ENCODE data around the gene ABHD11.

The ABHD11 gene

GRCh38 chr7:73749931-73750776, 11.6 kb upstream of the ABHD11 start:
- no peaks in the 10 kb centered on the region for H3K79me2 ChIP-seq (ENCODE audit: low read length)
- H2AFZ ChIP-seq (ENCODE audit: low read depth, low read length): no peak overlapping the region
- H4K20me1 ChIP-seq (ENCODE audit: insufficient read depth, low read length): no peaks in the 10 kb centered on the region
- H3K9ac ChIP-seq (ENCODE audit: low read length): no peak overlapping the region
- TF ChIP-seq, protein P1, sequence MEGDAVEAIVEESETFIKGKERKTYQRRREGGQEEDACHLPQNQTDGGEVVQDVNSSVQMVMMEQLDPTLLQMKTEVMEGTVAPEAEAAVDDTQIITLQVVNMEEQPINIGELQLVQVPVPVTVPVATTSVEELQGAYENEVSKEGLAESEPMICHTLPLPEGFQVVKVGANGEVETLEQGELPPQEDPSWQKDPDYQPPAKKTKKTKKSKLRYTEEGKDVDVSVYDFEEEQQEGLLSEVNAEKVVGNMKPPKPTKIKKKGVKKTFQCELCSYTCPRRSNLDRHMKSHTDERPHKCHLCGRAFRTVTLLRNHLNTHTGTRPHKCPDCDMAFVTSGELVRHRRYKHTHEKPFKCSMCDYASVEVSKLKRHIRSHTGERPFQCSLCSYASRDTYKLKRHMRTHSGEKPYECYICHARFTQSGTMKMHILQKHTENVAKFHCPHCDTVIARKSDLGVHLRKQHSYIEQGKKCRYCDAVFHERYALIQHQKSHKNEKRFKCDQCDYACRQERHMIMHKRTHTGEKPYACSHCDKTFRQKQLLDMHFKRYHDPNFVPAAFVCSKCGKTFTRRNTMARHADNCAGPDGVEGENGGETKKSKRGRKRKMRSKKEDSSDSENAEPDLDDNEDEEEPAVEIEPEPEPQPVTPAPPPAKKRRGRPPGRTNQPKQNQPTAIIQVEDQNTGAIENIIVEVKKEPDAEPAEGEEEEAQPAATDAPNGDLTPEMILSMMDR (IDR thresholded peaks at IDR 0.05; ENCODE audit: low read depth, low read length): no peak
- TF ChIP-seq EZH2phosphoT487 (IDR thresholded peaks at IDR 0.05; ENCODE audit: low read depth): no peak
- H3K4me1 ChIP-seq (ENCODE audit: low read length): no peaks in the 10 kb centered on the region
- H3K27ac ChIP-seq (ENCODE audit: low read length): no peak overlapping the region
- no peaks in the 10 kb centered on the region for H3K36me3 ChIP-seq (replicated peaks; ENCODE audit: low read depth, low read length)
- H3K4me3 ChIP-seq (ENCODE audit: low read length): no peak overlapping the region
- H3K9me3 ChIP-seq (ENCODE audit: insufficient read depth, low read length): no peaks in the 10 kb centered on the region
- H3K4me2 ChIP-seq (ENCODE audit: low read length): no peak overlapping the region
- H3K27me3 ChIP-seq (ENCODE audit: low read depth, low read length): no peaks in the 10 kb centered on the region

DNA sequence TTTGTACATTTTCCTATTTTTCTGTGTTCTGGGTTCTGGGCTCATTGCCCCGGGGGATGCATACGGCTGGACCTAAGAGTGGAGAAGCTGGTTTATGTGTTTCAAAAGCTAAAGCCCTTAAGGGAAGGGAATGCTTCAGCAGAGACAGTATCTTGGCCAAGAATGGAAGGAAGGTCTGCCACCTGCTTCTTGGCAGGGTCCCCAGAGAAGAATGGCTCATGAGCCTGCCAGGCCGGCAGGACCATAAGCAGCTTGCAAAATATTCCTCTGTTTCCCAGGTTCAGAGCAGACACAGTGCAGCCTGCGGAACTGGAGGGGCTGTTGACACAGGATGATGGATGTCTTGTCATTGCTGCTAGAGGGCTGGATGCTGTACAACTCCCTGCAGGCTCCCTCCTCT, 7.8 kb upstream of the ABHD11 start:
- Histone ChIP-seq H3K4me3 (ENCODE audit: low read length) (no peak overlapping the region), H3K9me3 (ENCODE audit: insufficient read depth, low read length) (no peaks in the 10 kb centered on the region), H4K20me1 (ENCODE audit: insufficient read depth, low read length) (no peaks in the 10 kb centered on the region), H3K4me1 (ENCODE audit: low read length) (peaks cover 25% of the 10 kb centered on the region), H3K27ac (ENCODE audit: low read length) (no peak overlapping the region), H3K9ac (ENCODE audit: low read length) (no peak overlapping the region), H2AFZ (ENCODE audit: low read depth, low read length) (no peak overlapping the region), H3K36me3 (replicated peaks; ENCODE audit: low read depth, low read length) (no peaks in the 10 kb centered on the region), H3K79me2 (ENCODE audit: low read length) (no peaks in the 10 kb centered on the region), H3K4me2 (ENCODE audit: low read length) (no peak overlapping the region), H3K27me3 (ENCODE audit: low read depth, low read length) (no peaks in the 10 kb centered on the region)
- no peak for TF ChIP-seq EZH2phosphoT487 (IDR thresholded peaks at IDR 0.05; ENCODE audit: low read depth)
- TF ChIP-seq, protein P1 (IDR thresholded peaks at IDR 0.05; ENCODE audit: low read depth, low read length): no peak

GRCh38 chr7:73742753-73743641, 4.4 kb upstream of the ABHD11 start:
- Histone ChIP-seq H2AFZ (ENCODE audit: low read depth, low read length) (peak overlapping the region; percentile 42; the same call in 1 of the 2 replicates), H3K4me2 (ENCODE audit: low read length) (peak overlapping the region; percentile 53), H3K9ac (ENCODE audit: low read length) (peak overlapping the region; percentile 41; the same call in 1 of the 2 replicates), H3K36me3 (replicated peaks; ENCODE audit: low read depth, low read length) (no peaks in the 10 kb centered on the region), H3K27me3 (ENCODE audit: low read depth, low read length) (no peaks in the 10 kb centered on the region), H3K4me3 (ENCODE audit: low read length) (peak overlapping the region; percentile 41), H4K20me1 (ENCODE audit: insufficient read depth, low read length) (peaks cover under 1% of the 10 kb centered on the region; the same call in 1 of the 2 replicates), H3K9me3 (ENCODE audit: insufficient read depth, low read length) (no peaks in the 10 kb centered on the region), H3K27ac (ENCODE audit: low read length) (peak overlapping the region; percentile 48; the same call in 1 of the 2 replicates), H3K79me2 (ENCODE audit: low read length) (no peaks in the 10 kb centered on the region), H3K4me1 (ENCODE audit: low read length) (peaks cover 26% of the 10 kb centered on the region)
- no peak for TF ChIP-seq EZH2phosphoT487 (IDR thresholded peaks at IDR 0.05; ENCODE audit: low read depth)
- TF ChIP-seq, protein P1 (IDR thresholded peaks at IDR 0.05; ENCODE audit: low read depth, low read length): peak; percentile 23; the same call in 1 of the 2 replicates
